Measurements from ENCODE around the gene RBM43. TPM values are rescaled to one million over a fixed set of nuclear protein-coding genes. Genes with fewer than 3 reads are reported as not detected.

RBM43 gene
- polyA plus RNA-seq, 1 of the 3 experiments (the other 2 are of a cell fraction), result 2.0 TPM

GRCh38 chr2:151238527-151239487 is 22.9 kb downstream of the RBM43 start (continued):
- TF ChIP-seq ZBTB33 (IDR thresholded peaks at IDR 0.05; ENCODE audit: borderline replicate concordance, low read depth), result no peak
- TF ChIP-seq RFX5 (IDR thresholded peaks at IDR 0.05; ENCODE audit: low read length), result no peak
- TF ChIP-seq GATA2 (CRISPR knock-in tag; IDR thresholded peaks at IDR 0.05), result no peak
- no peak for TF ChIP-seq PBX3 (IDR thresholded peaks at IDR 0.05)
- TF ChIP-seq RCOR1 (IDR thresholded peaks at IDR 0.05; ENCODE audit: low read length), result peak; percentile 45; the same call in 1 of the 2 replicates
- TF ChIP-seq EZH2phosphoT487 (IDR thresholded peaks at IDR 0.05; ENCODE audit: borderline replicate concordance, low read depth), result no peak
- TF ChIP-seq MXI1 (IDR thresholded peaks at IDR 0.05; ENCODE audit: low read depth, low read length), result no peak
- no peak for TF ChIP-seq POLR2AphosphoS5 (IDR thresholded peaks at IDR 0.05; ENCODE audit: low read depth, low read length)
- no peak for TF ChIP-seq TCF12 (IDR thresholded peaks at IDR 0.05)
- TF ChIP-seq NRF1 (IDR thresholded peaks at IDR 0.05; ENCODE audit: low read depth, low read length), result no peak
- no peak for TF ChIP-seq GABPA (IDR thresholded peaks at IDR 0.05; ENCODE audit: low read depth)
- no peak for TF ChIP-seq YY1 (IDR thresholded peaks at IDR 0.05; ENCODE audit: low read depth)

DNA sequence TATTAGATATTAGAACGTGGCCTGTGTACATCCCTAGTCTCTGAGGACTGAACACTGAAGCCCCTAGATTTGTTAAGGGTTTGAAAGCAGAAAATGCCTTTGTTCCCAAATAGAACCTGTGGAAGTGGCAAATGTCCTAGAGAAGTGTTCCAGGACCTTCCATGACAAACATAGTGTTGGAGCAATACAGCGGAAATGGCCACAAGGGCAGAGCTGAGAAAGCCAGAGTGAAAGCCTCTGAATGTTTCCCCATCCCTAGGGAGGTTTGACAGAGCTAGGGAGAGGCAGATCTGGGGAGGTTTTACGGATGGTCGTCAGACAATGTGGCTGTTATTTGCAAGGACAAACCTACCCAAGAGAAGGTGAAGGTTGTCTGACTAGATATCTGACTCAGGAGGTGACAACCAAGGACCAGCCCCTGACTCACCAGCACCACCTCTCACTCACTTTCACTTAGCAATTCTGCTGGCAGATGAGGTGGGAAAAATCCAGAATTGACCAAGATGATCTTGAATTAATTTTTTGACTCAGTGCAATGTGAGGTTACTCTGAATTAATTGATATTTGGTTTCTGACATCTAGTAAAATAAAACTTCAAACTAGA is 24.1 kb downstream of the RBM43 start:
- ChIA-PET CTCF (interaction anchor here (1.2 to 6.3 kb wide), 5 partner anchors 73 to 1651 kb away, joined by 3 to 120 read pairs (median 3); partner anchors contain the start of gene MMADHC), POLR2A (no interaction called here)
- peak; percentile 11 for DNase-seq
- H3K9me2 ChIP-seq, result no peaks in the 10 kb centered on the region
- no peaks in the 10 kb centered on the region for H3F3A ChIP-seq (replicated peaks; ENCODE audit: insufficient read depth)
- peak overlapping the region in 1 of 2 experiments; percentile 64; a peak in 2 of 4 replicates for H3K27ac ChIP-seq (ENCODE audit: low read depth in 2 of 2, low read length in 1 of 2)
- no peaks in the 10 kb centered on the region for H3K79me2 ChIP-seq (ENCODE audit: insufficient read depth)
- no peaks in the 10 kb centered on the region for H3K9me3 ChIP-seq
- no peak overlapping the region for H3K4me3 ChIP-seq (ENCODE audit: low read depth in 2 of 2, low read length in 1 of 2)
- H3K27me3 ChIP-seq (ENCODE audit: insufficient read depth), result no peaks in the 10 kb centered on the region
- WGBS (ENCODE audit: low lambda C conversion rate), result 83% methylated on average over 4 of the region's 4 CpGs
- H3K9ac ChIP-seq, result no peak overlapping the region
- H3K4me1 ChIP-seq (ENCODE audit: control insufficient read depth in 1 of 2, insufficient read depth in 2 of 2, low read depth in 1 of 2, low read length in 1 of 2), result peaks cover 4 to 12% of the 10 kb centered on the region in 2 experiments; a peak in 3 of 4 replicates
- H3K4me2 ChIP-seq, result no peak overlapping the region
- no peaks in the 10 kb centered on the region for H4K20me1 ChIP-seq (ENCODE audit: insufficient read depth)
- no peak overlapping the region for H2AFZ ChIP-seq (ENCODE audit: low read depth)
- no peaks in the 10 kb centered on the region for H3K36me3 ChIP-seq (replicated peaks in 1 of 2; ENCODE audit: control insufficient read depth in 1 of 2, insufficient read depth in 2 of 2, low read length in 1 of 2)
- no peak for TF ChIP-seq MAX (IDR thresholded peaks at IDR 0.05; ENCODE audit: low read depth)
- no peak for TF ChIP-seq SMC3 (IDR thresholded peaks at IDR 0.05; ENCODE audit: low read depth, low read length)
- TF ChIP-seq, protein P1, sequence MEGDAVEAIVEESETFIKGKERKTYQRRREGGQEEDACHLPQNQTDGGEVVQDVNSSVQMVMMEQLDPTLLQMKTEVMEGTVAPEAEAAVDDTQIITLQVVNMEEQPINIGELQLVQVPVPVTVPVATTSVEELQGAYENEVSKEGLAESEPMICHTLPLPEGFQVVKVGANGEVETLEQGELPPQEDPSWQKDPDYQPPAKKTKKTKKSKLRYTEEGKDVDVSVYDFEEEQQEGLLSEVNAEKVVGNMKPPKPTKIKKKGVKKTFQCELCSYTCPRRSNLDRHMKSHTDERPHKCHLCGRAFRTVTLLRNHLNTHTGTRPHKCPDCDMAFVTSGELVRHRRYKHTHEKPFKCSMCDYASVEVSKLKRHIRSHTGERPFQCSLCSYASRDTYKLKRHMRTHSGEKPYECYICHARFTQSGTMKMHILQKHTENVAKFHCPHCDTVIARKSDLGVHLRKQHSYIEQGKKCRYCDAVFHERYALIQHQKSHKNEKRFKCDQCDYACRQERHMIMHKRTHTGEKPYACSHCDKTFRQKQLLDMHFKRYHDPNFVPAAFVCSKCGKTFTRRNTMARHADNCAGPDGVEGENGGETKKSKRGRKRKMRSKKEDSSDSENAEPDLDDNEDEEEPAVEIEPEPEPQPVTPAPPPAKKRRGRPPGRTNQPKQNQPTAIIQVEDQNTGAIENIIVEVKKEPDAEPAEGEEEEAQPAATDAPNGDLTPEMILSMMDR (IDR thresholded peaks at IDR 0.05), result 0 out of 2 replicates have a peak, but pooled peaks have one; percentile 6
- no peak for TF ChIP-seq ELF1 (IDR thresholded peaks at IDR 0.05)
- TF ChIP-seq ZBTB33 (IDR thresholded peaks at IDR 0.05; ENCODE audit: borderline replicate concordance, low read depth), result no peak
- TF ChIP-seq RAD21 (IDR thresholded peaks at IDR 0.05; ENCODE audit: low read length), result peak; percentile 43; the same call in 1 of the 2 replicates
- no peak for TF ChIP-seq RXRA (IDR thresholded peaks at IDR 0.05; ENCODE audit: borderline replicate concordance, low read depth)
- TF ChIP-seq TEAD4 (IDR thresholded peaks at IDR 0.05; ENCODE audit: borderline replicate concordance, insufficient read depth), result no peak
- TF ChIP-seq GATA2 (CRISPR knock-in tag; IDR thresholded peaks at IDR 0.05), result no peak
- TF ChIP-seq FOXM1 (IDR thresholded peaks at IDR 0.05; ENCODE audit: low read depth), result no peak
- TF ChIP-seq, protein P2, sequence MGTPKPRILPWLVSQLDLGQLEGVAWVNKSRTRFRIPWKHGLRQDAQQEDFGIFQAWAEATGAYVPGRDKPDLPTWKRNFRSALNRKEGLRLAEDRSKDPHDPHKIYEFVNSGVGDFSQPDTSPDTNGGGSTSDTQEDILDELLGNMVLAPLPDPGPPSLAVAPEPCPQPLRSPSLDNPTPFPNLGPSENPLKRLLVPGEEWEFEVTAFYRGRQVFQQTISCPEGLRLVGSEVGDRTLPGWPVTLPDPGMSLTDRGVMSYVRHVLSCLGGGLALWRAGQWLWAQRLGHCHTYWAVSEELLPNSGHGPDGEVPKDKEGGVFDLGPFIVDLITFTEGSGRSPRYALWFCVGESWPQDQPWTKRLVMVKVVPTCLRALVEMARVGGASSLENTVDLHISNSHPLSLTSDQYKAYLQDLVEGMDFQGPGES (IDR thresholded peaks at IDR 0.05; ENCODE audit: low read depth, low read length), result no peak
- TF ChIP-seq RFX5 (IDR thresholded peaks at IDR 0.05; ENCODE audit: low read length), result no peak
